Measurements from ENCODE around the gene ZNF222. TPM values are rescaled to one million over a fixed set of nuclear protein-coding genes. Genes with fewer than 3 reads are reported as not detected.

ZNF222 gene
- total and polyA plus RNA-seq, 4 donors, result 9.4 to 9.9 (median 9.7) TPM

DNA sequence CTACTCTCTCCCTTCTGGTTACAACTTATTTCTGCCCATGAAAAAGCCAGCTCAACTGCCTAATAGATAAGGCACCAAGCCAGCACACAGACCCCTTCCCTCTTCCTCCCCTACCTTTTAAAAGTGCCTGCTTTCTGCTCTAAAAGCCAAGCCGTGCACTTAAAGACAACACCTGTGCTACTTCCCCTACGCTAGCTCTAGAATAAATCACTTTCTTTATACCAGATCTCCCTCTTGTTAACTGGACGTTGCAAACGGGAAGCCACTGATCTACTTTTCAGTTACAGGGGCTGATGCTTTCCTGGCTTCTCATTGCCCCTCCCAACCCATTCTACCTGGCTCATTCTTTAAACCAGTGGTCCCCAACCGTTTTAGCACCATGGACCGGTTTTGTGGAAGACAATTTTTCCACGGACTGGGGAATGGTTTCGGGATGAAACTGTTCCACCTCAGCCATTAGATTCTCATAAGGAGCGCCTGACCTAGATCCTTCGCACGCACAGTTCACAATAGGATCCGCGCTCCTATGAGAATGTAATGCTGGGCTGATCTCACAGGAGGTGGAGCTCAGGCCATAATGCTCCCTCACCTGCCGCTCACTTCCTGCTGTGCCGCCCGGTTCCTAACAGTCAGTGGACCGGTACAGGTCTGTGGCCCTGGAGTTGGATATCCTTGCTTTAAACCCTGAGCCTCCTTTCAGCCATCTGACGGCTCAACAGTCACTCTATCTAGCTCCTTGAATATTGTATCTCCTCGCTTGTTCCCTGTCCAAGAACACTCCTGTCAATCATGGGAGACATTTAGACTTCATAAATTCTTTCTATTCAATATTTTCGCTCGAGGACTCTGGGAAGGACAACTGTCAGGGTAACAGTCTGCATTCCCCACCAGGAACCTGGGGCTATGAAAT is 25.8 kb downstream of the ZNF222 start:
- WGBS (ENCODE audit: insufficient coverage), result 18% methylated on average over 19 of the region's 21 CpGs
- peaks cover 3% of the 10 kb centered on the region for H3K36me3 ChIP-seq (ENCODE audit: control insufficient read depth, insufficient read depth, low read length)
- peak overlapping the region; percentile 48 for H3K27ac ChIP-seq (ENCODE audit: low read depth, low read length)

GRCh38 chr19:44051650-44052402 is 26.6 kb downstream of the ZNF222 start, which contains the start of gene ZNF223:
Gene ZNF223, plus strand, starts transcription at chr19:44052036. Its CDS starts 3,141 bp downstream, at chr19:44055177.
- WGBS (ENCODE audit: insufficient coverage), result 0% methylated on average over 36 of the region's 38 CpGs
- Histone ChIP-seq H3K4me3 (ENCODE audit: low read depth, low read length) (peak within 1 kb of the TSS; percentile 59), H3K27ac (ENCODE audit: low read depth, low read length) (peak within 1 kb of the TSS; percentile 48), H3K36me3 (ENCODE audit: control insufficient read depth, insufficient read depth, low read length) (peaks cover 7% of the 10 kb centered on the region), H3K4me1 (ENCODE audit: control insufficient read depth, insufficient read depth, low read length) (peaks cover 5% of the 10 kb centered on the region), H3K27me3 (ENCODE audit: control insufficient read depth, insufficient read depth, low read length) (peaks cover 15% of the 10 kb centered on the region), H3K9me3 (ENCODE audit: control insufficient read depth, insufficient read depth, low read length) (no peaks in the 10 kb centered on the region)
- DNase-seq (ENCODE audit: low read depth in 4 of 6, low spot score in 6 of 6), result peak; percentile 85 to 99 (median 96)

More for the DNA sequence above, 25.8 kb downstream of the ZNF222 start:
- H3K9me3 ChIP-seq (ENCODE audit: control insufficient read depth, insufficient read depth, low read length), result no peaks in the 10 kb centered on the region
- H3K4me1 ChIP-seq (ENCODE audit: control insufficient read depth, insufficient read depth, low read length), result peaks cover 5% of the 10 kb centered on the region
- H3K4me3 ChIP-seq (ENCODE audit: low read depth, low read length), result peak overlapping the region; percentile 59
- peak in 1 of 6 donors; percentile 65 for DNase-seq (ENCODE audit: low read depth in 4 of 6, low spot score in 6 of 6)
- peaks cover 15% of the 10 kb centered on the region for H3K27me3 ChIP-seq (ENCODE audit: control insufficient read depth, insufficient read depth, low read length)

GRCh38 chr19:44055870-44056269 is 30.7 kb downstream of the ZNF222 start:
- no peak for DNase-seq (ENCODE audit: low read depth in 4 of 6, low spot score in 6 of 6)
- Histone ChIP-seq H3K27me3 (ENCODE audit: control insufficient read depth, insufficient read depth, low read length) (peaks cover 4% of the 10 kb centered on the region), H3K27ac (ENCODE audit: low read depth, low read length) (no peak overlapping the region), H3K4me3 (ENCODE audit: low read depth, low read length) (no peak overlapping the region), H3K4me1 (ENCODE audit: control insufficient read depth, insufficient read depth, low read length) (peaks cover 5% of the 10 kb centered on the region), H3K36me3 (ENCODE audit: control insufficient read depth, insufficient read depth, low read length) (peaks cover 30% of the 10 kb centered on the region), H3K9me3 (ENCODE audit: control insufficient read depth, insufficient read depth, low read length) (no peaks in the 10 kb centered on the region)
- WGBS (ENCODE audit: insufficient coverage), result 94% methylated on average over 4 of the region's 5 CpGs

DNA sequence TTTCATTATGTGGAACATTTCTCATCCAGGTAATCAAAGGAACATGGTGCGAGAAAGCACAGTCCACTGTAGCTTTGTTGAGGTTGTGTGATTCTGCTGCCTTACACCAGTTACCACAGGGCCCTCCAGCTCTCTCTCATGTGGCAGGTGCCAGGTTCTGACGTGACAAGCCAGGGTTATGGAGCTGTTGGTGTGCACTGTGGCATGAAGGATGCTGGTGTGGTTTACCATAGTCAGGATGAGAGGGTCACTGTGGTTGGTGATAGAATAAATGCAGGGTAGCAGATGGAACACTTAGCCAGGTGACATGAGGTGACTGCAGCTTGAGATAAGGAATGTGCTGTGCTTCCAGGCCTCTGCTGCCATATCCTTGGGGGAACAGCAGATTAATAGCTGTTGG is 34.0 kb downstream of the ZNF222 start:
- peaks cover 38% of the 10 kb centered on the region for H3K36me3 ChIP-seq (ENCODE audit: control insufficient read depth, insufficient read depth, low read length)
- WGBS (ENCODE audit: insufficient coverage), result 100% methylated on average over 1 of the region's 2 CpGs
- DNase-seq (ENCODE audit: low read depth in 4 of 6, low spot score in 6 of 6), result no peak
- no peaks in the 10 kb centered on the region for H3K9me3 ChIP-seq (ENCODE audit: control insufficient read depth, insufficient read depth, low read length)
- no peak overlapping the region for H3K4me3 ChIP-seq (ENCODE audit: low read depth, low read length)
- no peaks in the 10 kb centered on the region for H3K4me1 ChIP-seq (ENCODE audit: control insufficient read depth, insufficient read depth, low read length)
- no peaks in the 10 kb centered on the region for H3K27me3 ChIP-seq (ENCODE audit: control insufficient read depth, insufficient read depth, low read length)
- no peak overlapping the region for H3K27ac ChIP-seq (ENCODE audit: low read depth, low read length)

- no peaks in the 10 kb centered on the region for H3K9me3 ChIP-seq (ENCODE audit: control insufficient read depth, insufficient read depth, low read length)
- no CpG with 5 or more reads among the region's 1 CpG for WGBS (ENCODE audit: insufficient coverage)
- no peaks in the 10 kb centered on the region for H3K4me1 ChIP-seq (ENCODE audit: control insufficient read depth, insufficient read depth, low read length)
- no peaks in the 10 kb centered on the region for H3K27me3 ChIP-seq (ENCODE audit: control insufficient read depth, insufficient read depth, low read length)
- DNase-seq (ENCODE audit: low read depth in 4 of 6, low spot score in 6 of 6), result no peak
- no peak overlapping the region for H3K27ac ChIP-seq (ENCODE audit: low read depth, low read length)
- H3K4me3 ChIP-seq (ENCODE audit: low read depth, low read length), result no peak overlapping the region
- peaks cover 40% of the 10 kb centered on the region for H3K36me3 ChIP-seq (ENCODE audit: control insufficient read depth, insufficient read depth, low read length)
Measured at GRCh38 chr19:44061038-44061437, 35.9 kb downstream of the ZNF222 start.

GRCh38 chr19:44066305-44066704 is 41.1 kb downstream of the ZNF222 start:
- Histone ChIP-seq H3K27ac (ENCODE audit: low read depth, low read length) (no peak overlapping the region), H3K4me1 (ENCODE audit: control insufficient read depth, insufficient read depth, low read length) (no peaks in the 10 kb centered on the region), H3K4me3 (ENCODE audit: low read depth, low read length) (no peak overlapping the region), H3K36me3 (ENCODE audit: control insufficient read depth, insufficient read depth, low read length) (peaks cover 29% of the 10 kb centered on the region), H3K27me3 (ENCODE audit: control insufficient read depth, insufficient read depth, low read length) (no peaks in the 10 kb centered on the region), H3K9me3 (ENCODE audit: control insufficient read depth, insufficient read depth, low read length) (peaks cover 3% of the 10 kb centered on the region)
- WGBS (ENCODE audit: insufficient coverage), result no CpG with 5 or more reads among the region's 3 CpGs
- no peak for DNase-seq (ENCODE audit: low read depth in 4 of 6, low spot score in 6 of 6)

GRCh38 chr19:44069415-44069814 is 44.2 kb downstream of the ZNF222 start:
- H3K9me3 ChIP-seq (ENCODE audit: control insufficient read depth, insufficient read depth, low read length), result peaks cover 3% of the 10 kb centered on the region
- no peak for DNase-seq (ENCODE audit: low read depth in 4 of 6, low spot score in 6 of 6)
- H3K4me3 ChIP-seq (ENCODE audit: low read depth, low read length), result no peak overlapping the region
- H3K4me1 ChIP-seq (ENCODE audit: control insufficient read depth, insufficient read depth, low read length), result peaks cover 6% of the 10 kb centered on the region
- H3K27me3 ChIP-seq (ENCODE audit: control insufficient read depth, insufficient read depth, low read length), result no peaks in the 10 kb centered on the region
- WGBS (ENCODE audit: insufficient coverage), result no CpG with 5 or more reads among the region's 1 CpG
- peaks cover 22% of the 10 kb centered on the region for H3K36me3 ChIP-seq (ENCODE audit: control insufficient read depth, insufficient read depth, low read length)
- H3K27ac ChIP-seq (ENCODE audit: low read depth, low read length), result no peak overlapping the region

DNA sequence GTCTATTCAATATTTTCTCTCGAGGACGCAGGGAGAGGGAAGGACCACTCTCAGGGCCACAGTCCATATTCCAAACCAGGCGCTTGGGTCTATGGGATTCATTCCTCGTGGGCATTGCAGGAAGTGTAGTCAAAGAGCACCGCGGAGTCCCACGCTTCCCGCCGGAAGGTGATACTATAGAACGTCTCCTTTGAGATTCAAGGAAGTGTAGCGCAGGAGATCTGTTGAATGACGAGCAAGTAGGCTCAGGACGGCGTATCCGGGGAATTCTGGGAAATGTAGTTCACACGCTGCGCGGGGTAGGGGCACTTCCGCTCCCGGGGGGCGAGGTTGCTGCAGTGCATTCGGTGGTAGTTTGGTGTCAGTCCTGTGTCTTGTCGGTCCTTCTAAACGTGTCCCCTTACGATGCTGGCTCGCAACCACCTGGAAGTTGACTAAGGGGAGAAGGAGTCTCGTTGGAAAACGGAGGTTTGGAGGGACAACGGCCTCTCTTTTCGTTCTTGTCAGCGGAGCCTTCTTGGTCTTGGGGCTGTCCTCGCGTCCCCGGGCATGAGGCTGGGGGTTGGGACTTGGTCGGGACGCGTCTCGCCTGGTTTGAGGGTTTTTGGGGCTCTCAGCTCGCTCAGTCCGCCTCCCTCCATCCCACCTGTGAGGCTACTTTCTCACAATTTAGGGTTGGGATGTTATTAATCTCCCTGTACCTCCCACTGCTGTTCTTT is 46.8 kb downstream of the ZNF222 start, which contains the start of gene ZNF284:
ZNF284 (plus strand) TSS at position 336 of the 719 bp plus-strand sequence. CDS start 4,231 bp downstream, outside the sequence.
- peaks cover 6% of the 10 kb centered on the region for H3K4me1 ChIP-seq (ENCODE audit: control insufficient read depth, insufficient read depth, low read length)
- H3K4me3 ChIP-seq (ENCODE audit: low read depth, low read length), result peak within 1 kb of the TSS; percentile 70
- peak; percentile 86 to 99 (median 90) for DNase-seq (ENCODE audit: low read depth in 4 of 6, low spot score in 6 of 6)
- H3K36me3 ChIP-seq (ENCODE audit: control insufficient read depth, insufficient read depth, low read length), result peaks cover 10% of the 10 kb centered on the region
- peak within 1 kb of the TSS; percentile 27 for H3K27ac ChIP-seq (ENCODE audit: low read depth, low read length)
- H3K9me3 ChIP-seq (ENCODE audit: control insufficient read depth, insufficient read depth, low read length), result peaks cover under 1% of the 10 kb centered on the region
- no peaks in the 10 kb centered on the region for H3K27me3 ChIP-seq (ENCODE audit: control insufficient read depth, insufficient read depth, low read length)
- 0% methylated on average over 28 of the region's 40 CpGs for WGBS (ENCODE audit: insufficient coverage)

All from spinal cord (tissue), 10 donors.